OCI-LY3 (cell line): ENCODE data around the gene DLG1.

Source experiments
- H2AFZ ChIP-seq: fragments of 200-600, 300-600 bp; shearing (Covaris generic); 2 replicates; pipeline ENCODE4 v1.6.0; 2014; ENCODE audit warnings: antibody characterized with exemption, low read depth, low read length
- H3K27ac ChIP-seq: fragments of 200-600, 300-600 bp; sonication (generic); 2 replicates; pipeline ENCODE4 v1.5.1; 2014; ENCODE audit warnings: mild to moderate bottlenecking, low read length, moderate library complexity, mixed read lengths
- H3K27me3 ChIP-seq: fragments of 200-600, 300-600 bp; sonication (generic); 2 replicates; pipeline ENCODE4 v1.6.1; 2014; ENCODE audit warnings: low read depth, low read length, mixed read lengths
- H3K36me3 ChIP-seq: fragments of 200-600, 300-600 bp; sonication (generic); replicated peaks from 2 replicates; pipeline ENCODE3; 2014; ENCODE audit warnings: low read depth, low read length, mixed read lengths
- H3K4me1 ChIP-seq: fragments of 300-600, 200-600 bp; sonication (generic); 2 replicates; pipeline ENCODE4 v1.6.1; 2014; ENCODE audit warnings: low read length, mixed read lengths
- H3K4me2 ChIP-seq: fragments of 200-600, 300-600 bp; sonication (generic); 2 replicates; pipeline ENCODE4 v1.6.1; 2014; ENCODE audit warnings: low read length, mixed read lengths
- H3K4me3 ChIP-seq: fragments of 300-600, 200-600 bp; sonication (generic); 2 replicates; pipeline ENCODE4 v1.5.1; 2014; ENCODE audit warnings: antibody characterized with exemption, mild to moderate bottlenecking, low read length, moderate library complexity
- H3K79me2 ChIP-seq: fragments of 300-600, 200-600 bp; shearing (Covaris generic); 2 replicates; pipeline ENCODE4 v1.6.1; 2014; ENCODE audit warnings: mild to moderate bottlenecking, low read length, mixed read lengths
- H3K9ac ChIP-seq: fragments of 300-600, 200-600 bp; shearing (Covaris generic); 2 replicates; pipeline ENCODE4 v1.6.0; 2014; ENCODE audit warnings: mild to moderate bottlenecking, low read length, moderate library complexity
- H3K9me3 ChIP-seq: fragments of 200-600, 300-600 bp; shearing (Covaris generic); 2 replicates; pipeline ENCODE4 v1.6.1; 2014; ENCODE audit warnings: low read length, mixed read lengths; ENCODE audit not compliant: insufficient read depth
- H4K20me1 ChIP-seq: fragments of 200-600, 300-600 bp; sonication (generic); 2 replicates; pipeline ENCODE4 v1.6.1; 2016; ENCODE audit warnings: low read length, mixed read lengths; ENCODE audit not compliant: insufficient read depth
- EZH2phosphoT487 ChIP-seq: fragments of 200-600 bp; shearing (Covaris generic); IDR thresholded peaks from 2 replicates; pipeline ENCODE4 v1.6.1; 2018; ENCODE audit warnings: antibody characterized with exemption, mixed run types, low read depth
- TF ChIP-seq, protein P1 (sequence below): fragments of 200-600, 300-600 bp; sonication (generic); IDR thresholded peaks from 2 replicates; pipeline ENCODE4 v1.5.1; 2014; ENCODE audit warnings: antibody characterized with exemption, low read length, low read depth

DLG1 gene

DNA sequence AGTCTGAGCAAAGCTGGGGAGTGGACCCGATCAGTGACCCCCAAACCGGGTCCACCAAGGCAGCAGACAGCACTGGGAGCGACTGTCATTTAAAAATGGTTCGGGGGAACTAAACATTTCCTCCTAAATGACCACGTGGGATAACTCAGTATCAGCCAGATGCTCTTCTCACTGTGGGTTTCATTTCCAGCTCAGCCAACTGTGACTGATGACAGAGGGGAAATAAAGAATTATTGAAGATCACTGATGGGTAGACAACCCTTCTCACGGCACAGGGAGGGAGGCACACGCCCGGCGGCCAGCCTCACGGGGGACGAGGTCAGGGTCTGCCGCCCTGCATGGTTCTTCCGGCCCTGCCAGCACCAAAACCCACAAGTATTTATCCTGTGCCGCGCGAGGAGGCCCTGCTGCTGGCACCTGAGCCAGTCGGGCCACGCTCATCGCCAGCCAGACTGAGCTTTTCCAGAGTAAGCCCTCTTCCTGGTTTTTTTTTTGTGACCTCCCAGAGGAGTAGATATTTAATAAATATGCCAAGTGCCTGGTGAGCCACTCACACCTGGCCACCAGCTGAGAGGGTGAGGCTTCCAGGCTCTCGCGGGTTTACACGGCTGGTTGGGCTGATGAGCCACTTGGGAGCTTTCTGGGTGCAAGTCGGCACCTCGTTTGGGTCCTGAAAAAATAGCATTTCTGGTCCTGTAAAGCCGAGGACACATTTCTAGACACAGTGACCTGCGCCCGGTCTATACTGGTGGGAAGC is 275.0 kb downstream of the DLG1 start:
- H3K4me3 ChIP-seq, result peak overlapping the region; percentile 76
- H4K20me1 ChIP-seq, result no peaks in the 10 kb centered on the region
- H3K36me3 ChIP-seq, result peaks cover 17% of the 10 kb centered on the region
- H3K27me3 ChIP-seq, result peaks cover 14% of the 10 kb centered on the region
- peak overlapping the region; percentile 69 for H3K9ac ChIP-seq
- no peak for TF ChIP-seq EZH2phosphoT487
- TF ChIP-seq, protein P1, sequence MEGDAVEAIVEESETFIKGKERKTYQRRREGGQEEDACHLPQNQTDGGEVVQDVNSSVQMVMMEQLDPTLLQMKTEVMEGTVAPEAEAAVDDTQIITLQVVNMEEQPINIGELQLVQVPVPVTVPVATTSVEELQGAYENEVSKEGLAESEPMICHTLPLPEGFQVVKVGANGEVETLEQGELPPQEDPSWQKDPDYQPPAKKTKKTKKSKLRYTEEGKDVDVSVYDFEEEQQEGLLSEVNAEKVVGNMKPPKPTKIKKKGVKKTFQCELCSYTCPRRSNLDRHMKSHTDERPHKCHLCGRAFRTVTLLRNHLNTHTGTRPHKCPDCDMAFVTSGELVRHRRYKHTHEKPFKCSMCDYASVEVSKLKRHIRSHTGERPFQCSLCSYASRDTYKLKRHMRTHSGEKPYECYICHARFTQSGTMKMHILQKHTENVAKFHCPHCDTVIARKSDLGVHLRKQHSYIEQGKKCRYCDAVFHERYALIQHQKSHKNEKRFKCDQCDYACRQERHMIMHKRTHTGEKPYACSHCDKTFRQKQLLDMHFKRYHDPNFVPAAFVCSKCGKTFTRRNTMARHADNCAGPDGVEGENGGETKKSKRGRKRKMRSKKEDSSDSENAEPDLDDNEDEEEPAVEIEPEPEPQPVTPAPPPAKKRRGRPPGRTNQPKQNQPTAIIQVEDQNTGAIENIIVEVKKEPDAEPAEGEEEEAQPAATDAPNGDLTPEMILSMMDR, result no peak
- peaks cover 40% of the 10 kb centered on the region for H3K4me1 ChIP-seq
- no peaks in the 10 kb centered on the region for H3K9me3 ChIP-seq
- H3K79me2 ChIP-seq, result peaks cover 8% of the 10 kb centered on the region
- H3K4me2 ChIP-seq, result peak overlapping the region; percentile 97
- H3K27ac ChIP-seq, result peak overlapping the region; percentile 73
- no peak overlapping the region; the same call in 1 of the 2 replicates for H2AFZ ChIP-seq

DNA sequence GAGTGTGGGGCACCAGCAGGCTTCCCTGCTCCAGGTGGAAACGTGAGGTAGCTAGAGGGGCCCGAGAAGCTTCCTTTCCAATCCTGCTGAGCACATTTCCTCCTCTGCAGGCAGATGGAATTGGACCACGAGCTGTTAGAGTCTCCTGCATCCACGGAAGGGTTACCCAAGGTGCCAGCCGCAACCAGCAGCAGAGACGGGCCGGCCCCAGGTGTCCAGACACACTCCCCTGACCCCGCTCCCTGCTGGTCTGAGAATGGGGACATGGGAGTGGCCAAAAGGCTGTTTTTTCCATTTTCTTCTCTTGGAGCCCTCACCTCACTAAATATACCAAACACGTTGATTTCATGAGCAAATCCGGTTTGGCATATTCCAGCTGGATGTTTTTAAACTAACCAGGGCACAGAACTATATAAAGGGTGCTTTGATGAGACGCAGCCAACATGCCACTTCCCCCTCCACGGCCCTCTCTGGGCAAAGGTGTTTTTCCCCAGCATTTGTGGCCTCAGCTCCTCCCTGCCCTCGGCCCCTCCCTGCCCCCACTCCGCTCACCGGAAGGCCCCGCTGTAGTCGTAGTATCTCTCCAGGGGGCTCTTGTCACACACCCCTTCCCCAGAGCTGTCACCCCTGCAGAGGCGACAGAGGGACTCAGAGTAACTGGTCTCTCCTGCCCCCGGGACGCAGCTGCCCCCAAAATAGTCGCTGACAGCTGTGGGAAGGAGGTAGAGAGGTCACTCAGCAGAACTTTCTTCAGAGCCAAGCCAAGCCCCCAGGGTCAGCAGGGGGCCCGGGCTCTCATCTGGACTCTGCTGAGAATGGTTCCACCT is 275.8 kb downstream of the DLG1 start:
- H3K9me3 ChIP-seq, result no peaks in the 10 kb centered on the region
- peak overlapping the region; percentile 73 for H3K27ac ChIP-seq
- peaks cover 36% of the 10 kb centered on the region for H3K4me1 ChIP-seq
- peak overlapping the region; percentile 76 for H3K4me3 ChIP-seq
- H3K79me2 ChIP-seq, result no peaks in the 10 kb centered on the region
- H3K27me3 ChIP-seq, result peaks cover 14% of the 10 kb centered on the region
- peak overlapping the region; percentile 97 for H3K4me2 ChIP-seq
- H2AFZ ChIP-seq, result no peak overlapping the region; the same call in 1 of the 2 replicates
- peak overlapping the region; percentile 69 for H3K9ac ChIP-seq
- peaks cover 14% of the 10 kb centered on the region for H3K36me3 ChIP-seq
- TF ChIP-seq, protein P1, result no peak
- no peak for TF ChIP-seq EZH2phosphoT487
- H4K20me1 ChIP-seq, result no peaks in the 10 kb centered on the region

DNA sequence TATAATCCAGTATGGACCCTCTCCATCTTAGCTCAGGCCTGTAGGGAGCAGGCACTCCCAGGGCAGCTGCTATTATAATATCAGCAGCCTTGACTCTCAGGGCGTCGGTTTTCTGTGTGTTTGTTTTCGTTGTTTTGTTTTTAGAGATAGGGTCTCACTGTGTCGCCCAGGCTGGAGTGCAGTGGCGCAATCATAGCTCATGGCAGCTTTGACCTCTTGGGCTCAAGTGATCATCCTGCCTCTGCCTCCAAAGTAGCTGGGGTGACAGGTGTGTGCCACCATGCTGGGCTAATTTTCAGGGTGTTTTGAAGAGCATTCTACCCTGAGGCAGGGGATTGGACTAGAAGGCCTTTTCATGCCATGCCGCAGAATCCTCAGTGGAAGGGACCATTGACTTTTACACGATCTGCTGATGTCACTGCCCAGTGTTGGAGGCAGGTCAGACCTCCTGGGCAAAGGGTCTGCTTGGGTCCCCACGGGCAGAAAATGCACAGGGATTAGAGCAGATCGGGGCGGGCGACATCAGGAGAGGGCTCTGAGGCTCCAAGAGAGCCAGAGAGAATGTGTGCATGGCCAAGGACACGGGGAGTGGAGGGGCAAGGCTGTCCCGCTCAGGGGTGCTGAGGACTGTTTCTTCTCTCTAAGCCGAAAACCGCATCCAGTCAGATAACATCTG is 276.5 kb downstream of the DLG1 start:
- H3K4me1 ChIP-seq, result peaks cover 36% of the 10 kb centered on the region
- H3K4me2 ChIP-seq, result peak overlapping the region; percentile 97
- no peaks in the 10 kb centered on the region for H3K79me2 ChIP-seq
- H3K27me3 ChIP-seq, result peaks cover 14% of the 10 kb centered on the region
- H3K4me3 ChIP-seq, result peak overlapping the region; percentile 76; the same call in 1 of the 2 replicates
- peaks cover 14% of the 10 kb centered on the region for H3K36me3 ChIP-seq
- peak overlapping the region; percentile 69; the same call in 1 of the 2 replicates for H3K9ac ChIP-seq
- no peak overlapping the region for H2AFZ ChIP-seq
- TF ChIP-seq, protein P1, result no peak
- TF ChIP-seq EZH2phosphoT487, result no peak
- no peaks in the 10 kb centered on the region for H4K20me1 ChIP-seq
- H3K9me3 ChIP-seq, result no peaks in the 10 kb centered on the region
- H3K27ac ChIP-seq, result peak overlapping the region; percentile 73; the same call in 1 of the 2 replicates
